Measurements from ENCODE around the gene DCAF15. TPM values are rescaled to one million over a fixed set of nuclear protein-coding genes. Genes with fewer than 3 reads are reported as not detected.

DCAF15 gene
- total and polyA plus RNA-seq, 2 donors (not counting 3 experiments of a cell fraction or from before 2014, with no cell fraction given), result 41.9 to 42.4 TPM

DNA sequence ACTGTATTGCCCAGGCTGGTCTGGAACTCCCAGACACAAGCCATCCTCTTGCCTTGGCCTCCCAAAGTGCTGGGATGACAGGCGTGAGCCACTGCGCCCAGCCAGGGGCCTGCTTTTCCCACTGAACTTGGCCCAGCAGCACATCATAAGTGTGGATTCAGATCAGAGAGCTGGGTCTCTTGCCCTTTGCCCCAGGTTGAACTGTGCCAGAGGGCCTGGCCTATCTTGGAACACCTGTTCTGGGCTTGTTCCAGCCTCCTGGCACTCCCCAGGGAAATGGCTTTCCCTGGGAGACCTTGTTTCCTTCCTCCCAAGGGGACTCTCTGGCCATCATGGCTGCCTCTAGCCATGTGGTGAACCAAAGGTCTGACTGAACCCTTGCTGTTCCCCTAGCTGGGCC is 42.9 kb upstream of the DCAF15 start:
- intact Hi-C loops (cut with micrococcal nuclease), result loop anchor here (5.0 kb wide), 1 partner anchor 123 kb away; the partner anchor contains the start of gene IL27RA
- H3K4me3 ChIP-seq (replicated peaks in 1 of 3; ENCODE audit: insufficient read depth in 1 of 3, low read depth in 1 of 3, low read length in 3 of 3), result no peak overlapping the region
- peaks cover 7% of the 10 kb centered on the region for H3K4me1 ChIP-seq (ENCODE audit: control insufficient read depth, extremely low read depth, insufficient read depth, low read length)
- H3K27ac ChIP-seq (ENCODE audit: insufficient read depth, low read depth, low read length), result no peak overlapping the region
- no peak overlapping the region for H3K4me2 ChIP-seq (ENCODE audit: insufficient read depth, low read length)
- TF ChIP-seq GATA2 (IDR thresholded peaks at IDR 0.05; ENCODE audit: insufficient read depth, insufficient read length, low read depth, low read length) (no peak), FOS (IDR thresholded peaks at IDR 0.05; ENCODE audit: borderline replicate concordance, insufficient read depth, low read length) (no peak), EZH2 (IDR thresholded peaks at IDR 0.05; ENCODE audit: borderline replicate concordance, low read depth, low read length, severe bottlenecking) (no peak), MYC (IDR thresholded peaks at IDR 0.05; ENCODE audit: low read depth, low read length) (no peak), JUN (IDR thresholded peaks at IDR 0.05; ENCODE audit: borderline replicate concordance, insufficient read depth, insufficient read length, low read depth) (no peak), POLR2A (IDR thresholded peaks at IDR 0.05; ENCODE audit: low read depth, low read length) (no peak), POLR2AphosphoS5 (IDR thresholded peaks at IDR 0.05; ENCODE audit: insufficient read depth, low read depth, low read length) (no peak)
- TF ChIP-seq, protein P1, sequence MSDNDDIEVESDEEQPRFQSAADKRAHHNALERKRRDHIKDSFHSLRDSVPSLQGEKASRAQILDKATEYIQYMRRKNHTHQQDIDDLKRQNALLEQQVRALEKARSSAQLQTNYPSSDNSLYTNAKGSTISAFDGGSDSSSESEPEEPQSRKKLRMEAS (IDR thresholded peaks at IDR 0.05; ENCODE audit: insufficient read depth, insufficient read length), result no peak
- TF ChIP-seq, protein P2, sequence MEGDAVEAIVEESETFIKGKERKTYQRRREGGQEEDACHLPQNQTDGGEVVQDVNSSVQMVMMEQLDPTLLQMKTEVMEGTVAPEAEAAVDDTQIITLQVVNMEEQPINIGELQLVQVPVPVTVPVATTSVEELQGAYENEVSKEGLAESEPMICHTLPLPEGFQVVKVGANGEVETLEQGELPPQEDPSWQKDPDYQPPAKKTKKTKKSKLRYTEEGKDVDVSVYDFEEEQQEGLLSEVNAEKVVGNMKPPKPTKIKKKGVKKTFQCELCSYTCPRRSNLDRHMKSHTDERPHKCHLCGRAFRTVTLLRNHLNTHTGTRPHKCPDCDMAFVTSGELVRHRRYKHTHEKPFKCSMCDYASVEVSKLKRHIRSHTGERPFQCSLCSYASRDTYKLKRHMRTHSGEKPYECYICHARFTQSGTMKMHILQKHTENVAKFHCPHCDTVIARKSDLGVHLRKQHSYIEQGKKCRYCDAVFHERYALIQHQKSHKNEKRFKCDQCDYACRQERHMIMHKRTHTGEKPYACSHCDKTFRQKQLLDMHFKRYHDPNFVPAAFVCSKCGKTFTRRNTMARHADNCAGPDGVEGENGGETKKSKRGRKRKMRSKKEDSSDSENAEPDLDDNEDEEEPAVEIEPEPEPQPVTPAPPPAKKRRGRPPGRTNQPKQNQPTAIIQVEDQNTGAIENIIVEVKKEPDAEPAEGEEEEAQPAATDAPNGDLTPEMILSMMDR (IDR thresholded peaks at IDR 0.05; ENCODE audit: extremely low read depth in 1 of 2, insufficient read depth in 1 of 2, low read depth in 1 of 2, low read length in 2 of 2), result no peak
- CTCF ChIA-PET, result interaction anchor here (1.2 to 1.4 kb wide), 2 partner anchors 9 to 122 kb away, joined by 3 read pairs; partner anchors contain the start of gene IL27RA
- POLR2A ChIA-PET, result interaction anchor here (0.7 kb wide), 1 partner anchor 9 kb away, joined by 5 read pairs; no protein-coding TSS in a partner anchor
- H2AFZ ChIP-seq (ENCODE audit: low read depth, low read length), result no peak overlapping the region
- H3K79me2 ChIP-seq (ENCODE audit: control insufficient read depth, insufficient read depth, low read length), result no peaks in the 10 kb centered on the region
- DNase-seq (ENCODE audit: low read depth, low spot score), result no peak
- dilution Hi-C loops (cut with MboI; ENCODE audit: extremely low pct_ligation_motif_present, low sequenced_read_pairs), result no loop called here
- H3K9me1 ChIP-seq (replicated peaks; ENCODE audit: control insufficient read depth, extremely low read depth, insufficient read depth, low read length), result no peaks in the 10 kb centered on the region
- H4K20me1 ChIP-seq (replicated peaks; ENCODE audit: control insufficient read depth, extremely low read depth, insufficient read depth, low read length), result no peaks in the 10 kb centered on the region
- BruUV-seq (replicated peaks), result no TSS peak
- peaks cover 0 to 4% of the 10 kb centered on the region in 2 experiments for H3K36me3 ChIP-seq (ENCODE audit: control insufficient read depth in 2 of 2, extremely low read depth in 1 of 2, insufficient read depth in 2 of 2, low read length in 2 of 2)
- no peak overlapping the region for H3K9ac ChIP-seq (replicated peaks; ENCODE audit: extremely low read depth, insufficient read depth, low read length)
- no peaks in the 10 kb centered on the region for H3K9me3 ChIP-seq (replicated peaks; ENCODE audit: control insufficient read depth, insufficient read depth, low read length)
- no peaks in the 10 kb centered on the region for H3K27me3 ChIP-seq (ENCODE audit: control insufficient read depth in 2 of 2, insufficient read depth in 2 of 2, low read length in 2 of 2)
- no peak for FAIRE-seq
